GM18907 (cell line): Measurements from ENCODE around the gene TMC1.
"Not testable (repeated sequence)": the region's sequence is repeated elsewhere in the genome, so short reads cannot be mapped to it uniquely, and the experiment has no call there.

Experiments
- ATAC-seq: cut with Tn5 transposase; IDR thresholded peaks from one replicate; pipeline ENCODE4 v1.9.1; 2021; ENCODE audit warnings: mild to moderate bottlenecking, moderate library complexity; ENCODE audit not compliant: unreplicated experiment

The TMC1 gene

GRCh38 chr9:72809586-72809985 lies 288.2 kb downstream of the TMC1 start:
- ATAC-seq = no peak

- no peak for ATAC-seq
Measured at GRCh38 chr9:72812559-72813111, 291.2 kb downstream of the TMC1 start.

DNA sequence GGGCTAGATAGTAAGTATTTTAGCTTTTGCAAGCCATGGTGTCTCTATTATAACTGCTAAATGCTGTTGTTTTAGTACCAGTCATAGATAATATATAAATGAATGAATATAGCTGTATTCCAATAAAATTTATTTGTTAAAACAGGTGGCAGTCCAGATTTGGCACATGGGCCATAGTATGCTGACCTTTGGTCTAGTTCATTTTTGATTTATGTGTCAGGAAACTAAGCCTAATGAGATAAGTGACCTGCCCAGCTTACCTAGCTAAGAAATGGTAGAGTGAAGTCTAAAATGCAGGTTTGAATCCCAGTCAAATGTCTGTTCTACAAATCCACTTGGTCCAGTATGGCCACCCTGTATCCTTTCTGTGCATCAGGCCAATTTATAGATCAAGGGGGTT lies 292.1 kb downstream of the TMC1 start:
- no peak for ATAC-seq

- ATAC-seq = no peak
Measured at GRCh38 chr9:72814083-72814597, 292.7 kb downstream of the TMC1 start.

DNA sequence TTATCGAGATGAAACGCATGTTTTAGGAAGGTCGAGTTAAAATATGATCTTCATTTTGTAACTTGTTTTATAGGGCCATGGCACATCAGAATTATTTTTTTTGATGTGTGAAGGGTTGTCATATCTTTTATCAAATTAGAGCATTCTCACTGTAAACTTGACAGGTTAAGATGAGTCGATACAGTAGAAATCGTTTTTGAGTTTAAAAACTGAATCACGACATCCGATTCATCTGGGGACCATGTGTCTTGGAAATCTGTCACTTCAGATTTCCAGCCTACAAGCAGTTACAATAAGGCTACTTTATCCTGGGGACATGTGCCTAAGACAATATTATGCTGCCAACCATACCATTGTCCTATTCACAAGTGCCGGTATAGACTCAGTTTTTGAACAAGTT lies 295.3 kb downstream of the TMC1 start:
- ATAC-seq = no peak

DNA sequence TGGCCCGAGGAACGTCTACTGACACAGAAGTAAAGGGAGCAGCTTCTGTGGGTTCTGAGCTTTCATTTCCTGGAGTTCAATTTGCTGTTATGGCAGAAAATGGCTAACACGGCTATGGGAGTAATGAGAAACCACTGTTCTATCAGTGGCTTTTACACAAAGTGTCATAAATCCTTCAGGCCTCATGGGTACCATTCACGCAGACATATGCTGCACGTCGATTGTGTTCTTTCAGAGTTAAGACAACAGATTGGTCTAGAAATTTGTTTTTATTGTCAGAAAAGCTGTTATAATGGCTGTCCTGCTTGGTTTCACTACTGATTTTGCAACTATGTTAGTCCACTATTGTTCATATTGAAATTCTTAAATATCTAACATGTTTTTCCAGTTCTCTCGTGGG lies 296.0 kb downstream of the TMC1 start:
- ATAC-seq = no peak

DNA sequence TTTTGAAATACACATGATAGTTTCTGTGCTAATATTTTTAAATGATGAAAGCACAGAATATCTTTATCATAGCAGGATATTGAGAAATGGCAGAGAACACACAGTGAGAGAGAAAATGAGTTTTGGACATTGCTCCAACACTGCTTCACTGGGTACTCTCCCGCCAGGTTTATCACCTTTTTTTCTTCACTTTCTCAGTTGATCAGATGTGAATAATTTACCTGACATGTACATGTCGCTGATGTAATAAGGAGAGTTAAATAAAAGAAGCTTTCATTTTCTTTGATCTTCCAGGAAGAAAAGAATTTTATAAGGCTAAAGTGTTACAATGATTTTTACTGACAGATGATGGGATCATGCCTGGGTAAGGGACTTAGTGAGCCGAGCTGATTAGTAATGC lies 297.0 kb downstream of the TMC1 start:
- no peak for ATAC-seq

- ATAC-seq = no peak
Measured at GRCh38 chr9:72823971-72824370, 302.6 kb downstream of the TMC1 start.

GRCh38 chr9:72826996-72827949 lies 305.9 kb downstream of the TMC1 start:
- ATAC-seq = no peak

DNA sequence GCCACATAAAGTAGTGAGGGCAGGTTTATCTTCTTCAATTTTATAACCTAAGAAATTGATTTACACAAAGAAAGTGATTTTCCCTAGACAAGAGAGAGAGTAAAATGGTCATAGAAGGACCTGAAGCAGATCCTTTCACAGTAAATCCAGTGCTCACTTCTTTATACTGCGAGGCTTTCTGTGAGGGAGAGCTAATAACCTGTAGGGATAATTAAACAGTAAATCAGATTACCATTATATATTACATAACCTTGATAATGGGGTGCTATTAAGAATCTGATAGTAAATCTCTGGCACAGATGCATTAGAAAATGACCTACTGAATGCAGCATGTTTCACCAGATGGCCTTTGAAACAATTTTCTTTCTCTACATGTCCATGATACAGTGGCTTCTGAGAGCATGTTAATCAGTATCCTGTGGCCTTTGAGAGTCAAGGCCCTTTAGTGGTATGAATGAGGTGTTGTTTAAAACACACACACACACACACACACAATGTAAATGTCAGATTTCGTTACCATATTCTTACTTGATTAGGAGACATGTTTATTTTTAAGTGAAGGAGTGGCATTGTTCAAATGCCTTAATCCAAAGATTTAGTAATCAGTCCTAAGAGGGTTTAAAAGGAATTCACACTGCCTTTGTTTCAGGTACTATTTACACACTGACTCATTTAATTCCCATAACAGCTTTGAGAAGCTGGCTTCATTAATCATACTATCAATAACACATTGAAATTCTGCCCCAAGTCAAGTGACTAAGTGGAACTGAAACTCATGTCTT lies 306.7 kb downstream of the TMC1 start:
- ATAC-seq = no peak

DNA sequence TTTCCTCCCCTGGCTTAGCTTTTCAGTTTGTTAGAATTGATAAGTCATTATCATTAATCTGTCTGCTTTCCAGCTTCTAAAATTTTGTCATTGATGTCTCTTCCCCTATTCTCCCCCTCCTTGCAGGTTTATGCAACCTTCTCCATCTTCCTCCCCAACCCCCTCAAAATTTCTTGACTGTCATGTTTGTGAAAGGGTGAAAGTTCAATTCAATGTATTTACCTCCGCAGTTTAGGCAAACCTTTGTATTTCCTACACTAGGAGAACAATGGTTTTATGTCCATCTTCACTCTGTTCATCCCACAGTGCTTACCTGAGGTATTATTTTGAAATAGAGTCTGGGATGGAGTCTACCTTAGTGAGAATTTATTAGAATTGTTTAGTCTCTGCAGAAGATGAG lies 313.6 kb downstream of the TMC1 start:
- ATAC-seq = no peak

DNA sequence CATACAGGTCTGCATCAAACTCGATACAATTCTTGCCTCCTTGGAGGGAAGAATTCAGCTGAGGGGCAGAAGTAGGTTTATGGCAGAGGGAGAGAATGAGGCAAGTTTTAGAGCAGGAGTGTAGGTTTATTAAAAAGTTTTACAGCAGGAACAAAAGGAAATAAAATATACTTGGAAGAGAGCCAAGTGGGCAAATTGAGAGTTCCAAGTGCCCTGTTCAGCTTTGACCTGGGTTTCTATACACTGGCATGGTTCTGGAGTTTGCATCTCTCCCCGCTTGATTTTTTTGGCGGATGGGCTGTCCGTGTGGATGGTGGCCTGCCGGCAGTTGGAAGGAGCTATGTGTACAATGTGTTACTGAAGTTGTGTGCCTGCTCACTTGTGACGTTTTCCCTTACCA lies 315.4 kb downstream of the TMC1 start:
- ATAC-seq = no peak

- no peak for ATAC-seq
Measured at GRCh38 chr9:72839085-72839484, 317.7 kb downstream of the TMC1 start.

- no peak for ATAC-seq
Measured at GRCh38 chr9:72843520-72844439, 322.4 kb downstream of the TMC1 start.

DNA sequence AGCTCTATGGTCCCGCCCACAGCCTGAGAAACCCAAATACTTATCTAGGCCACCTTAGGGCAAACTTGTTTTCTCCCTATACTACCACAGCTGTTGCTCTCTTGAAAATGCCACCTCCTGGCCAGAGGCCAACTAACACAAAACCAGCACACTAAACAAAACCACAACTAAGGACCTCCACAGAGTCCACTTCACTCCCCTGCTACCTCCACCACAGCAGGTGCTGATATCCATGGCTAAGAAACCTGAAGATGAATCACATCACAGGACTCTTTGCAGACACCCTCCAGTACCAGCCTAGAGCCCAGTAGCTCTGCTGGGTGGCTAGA lies 323.0 kb downstream of the TMC1 start:
- ATAC-seq = no peak

GRCh38 chr9:72845052-72845451 lies 323.6 kb downstream of the TMC1 start:
- ATAC-seq = not testable (repeated sequence)

GRCh38 chr9:72850209-72850608 lies 328.8 kb downstream of the TMC1 start:
- ATAC-seq = not testable (repeated sequence)

DNA sequence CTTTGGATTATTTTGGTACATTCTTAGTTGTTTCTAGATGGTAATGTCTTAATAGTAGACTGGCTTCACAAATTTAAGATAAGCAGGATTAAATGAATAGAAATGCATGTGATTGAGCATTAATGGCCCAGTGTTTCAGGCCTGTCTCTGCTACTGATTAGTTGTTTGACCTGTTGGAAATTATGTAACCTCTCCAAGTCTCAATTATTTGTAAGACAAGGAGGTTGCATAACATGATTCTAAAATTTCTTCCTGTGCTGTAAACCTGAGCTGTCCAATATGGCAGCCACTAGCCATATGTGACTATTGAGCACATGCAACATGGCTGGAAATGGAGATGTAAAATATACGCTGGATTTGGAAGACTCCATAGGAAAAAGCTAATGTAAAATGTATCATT lies 333.9 kb downstream of the TMC1 start:
- no peak for ATAC-seq

DNA sequence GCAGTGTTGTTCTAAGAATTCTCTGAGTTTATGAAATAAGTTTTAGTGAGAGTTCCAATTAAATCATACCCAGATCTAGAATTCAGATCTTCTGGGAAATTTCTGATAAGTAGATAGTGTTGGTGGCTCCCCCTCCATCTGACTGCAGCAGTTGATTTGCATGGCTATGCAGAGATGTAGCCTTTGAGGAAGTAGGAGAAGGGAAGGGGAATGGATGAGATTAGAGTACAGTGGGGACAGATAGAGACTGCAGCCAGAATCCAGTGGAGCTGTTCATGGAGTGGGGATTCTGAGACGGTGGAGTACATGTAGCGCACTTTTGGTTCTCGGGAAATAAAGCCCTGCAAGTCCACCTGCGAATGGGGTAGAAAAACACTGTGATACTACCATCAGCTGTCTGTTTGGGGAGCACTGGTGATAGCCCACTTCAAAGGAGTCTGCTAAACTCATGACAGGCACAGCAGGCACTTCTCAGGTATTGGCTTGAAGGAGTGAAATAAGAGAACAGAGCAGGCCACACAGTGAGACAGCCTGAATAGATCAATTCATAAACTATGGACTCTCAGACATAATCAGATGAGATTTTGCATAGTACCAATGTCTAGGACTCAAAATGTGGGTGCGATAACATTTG lies 334.6 kb downstream of the TMC1 start:
- no peak for ATAC-seq

DNA sequence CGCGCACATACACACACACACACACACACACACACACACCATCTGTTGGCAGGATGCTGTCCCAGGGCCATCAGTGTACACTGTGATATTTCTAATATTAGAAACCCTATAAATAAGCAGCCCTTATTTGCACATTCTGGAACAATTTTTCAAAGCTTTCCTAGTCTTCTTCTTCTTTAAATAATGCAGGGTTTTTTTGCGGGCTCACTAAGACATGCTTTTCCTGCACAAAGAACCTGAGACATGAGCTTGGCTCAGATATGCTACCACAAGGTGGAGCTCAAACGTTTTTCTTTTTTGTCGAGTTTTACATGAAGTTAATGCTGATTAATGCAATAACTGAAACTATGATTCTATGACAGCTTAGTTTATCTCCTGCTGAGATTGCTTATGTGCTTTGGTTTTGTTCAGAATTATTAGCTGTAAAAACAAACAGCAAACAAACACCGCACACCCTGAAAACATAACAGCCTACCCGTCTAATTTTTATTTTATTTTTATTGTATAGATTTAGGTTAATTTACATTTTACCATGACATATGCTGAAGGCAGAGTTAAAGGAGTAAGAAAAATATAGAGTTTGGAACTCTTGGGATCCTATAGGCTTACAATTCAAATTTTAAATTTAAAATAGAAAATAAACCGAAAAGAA lies 335.7 kb downstream of the TMC1 start:
- peak; percentile 54 for ATAC-seq
